ENCODE data around the gene ACER2. TPM values are rescaled to one million over a fixed set of nuclear protein-coding genes. Genes with fewer than 3 reads are reported as not detected.

ACER2 gene
- total RNA-seq, 1 donor from 2014 or later: 20.5 TPM

- peak; percentile 35 for DNase-seq (ENCODE audit: low spot score)
Measured at GRCh38 chr9:19451240-19452087, 42.7 kb downstream of the ACER2 start.

- DNase-seq (ENCODE audit: low spot score): no peak
Measured at GRCh38 chr9:19456426-19456825, 47.6 kb downstream of the ACER2 start.

DNA sequence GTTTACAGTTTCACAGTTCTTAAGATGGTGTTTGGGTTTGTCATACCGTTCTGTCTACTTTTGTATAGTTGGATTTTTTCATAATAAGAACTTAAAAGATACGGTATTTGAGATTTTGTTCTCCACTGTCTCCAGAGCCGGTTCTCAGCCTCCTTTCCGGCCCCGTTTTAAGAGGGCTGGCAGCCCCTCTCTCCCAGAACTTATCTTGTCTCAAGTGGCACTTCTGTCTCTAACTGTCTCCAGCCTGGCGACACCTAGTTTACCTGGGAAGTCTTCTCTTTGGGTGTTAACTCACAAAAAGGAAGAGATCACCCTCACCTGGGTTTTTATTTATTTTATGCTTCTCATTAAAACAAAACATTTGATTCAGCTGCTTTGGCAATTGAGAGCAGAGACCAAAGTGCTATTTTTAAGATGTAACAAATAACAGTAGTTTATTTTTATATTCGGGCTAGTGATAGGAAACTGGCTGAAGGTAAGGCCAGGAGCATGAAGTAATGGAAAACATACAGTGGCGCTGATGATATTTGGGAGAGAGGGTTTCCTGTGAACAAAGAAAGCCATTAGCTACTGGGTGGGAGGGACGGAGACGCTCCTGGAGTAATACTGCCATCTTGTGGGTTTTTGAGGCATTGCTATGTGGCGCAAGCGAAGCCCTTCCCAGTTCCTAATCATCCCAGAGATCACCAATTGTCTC, 48.3 kb downstream of the ACER2 start:
- DNase-seq (ENCODE audit: low spot score): peak; percentile 28

DNA sequence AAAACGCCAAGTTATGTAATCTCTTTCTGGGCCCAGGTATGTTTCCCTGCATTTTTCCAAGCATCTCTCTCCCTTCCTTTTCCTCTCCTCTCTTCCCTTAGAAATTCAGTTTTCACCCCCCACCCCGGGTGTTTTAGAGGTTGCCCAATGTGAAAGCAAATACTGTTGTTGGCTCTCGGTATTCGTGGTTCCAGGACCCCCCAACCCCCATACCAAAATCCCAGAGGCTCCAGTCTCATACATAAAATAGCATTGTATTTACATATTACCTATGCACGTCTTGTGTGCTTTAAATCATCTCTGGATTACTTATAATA, 48.8 kb downstream of the ACER2 start:
- no peak for DNase-seq (ENCODE audit: low spot score)

GRCh38 chr9:19460243-19460642, 51.4 kb downstream of the ACER2 start:
- no peak for DNase-seq (ENCODE audit: low spot score)

GRCh38 chr9:19461135-19461534, 52.3 kb downstream of the ACER2 start:
- peak; percentile 65 for DNase-seq (ENCODE audit: low spot score)

GRCh38 chr9:19464061-19464763, 55.4 kb downstream of the ACER2 start:
- peak; percentile 65 for DNase-seq (ENCODE audit: low spot score)

DNA sequence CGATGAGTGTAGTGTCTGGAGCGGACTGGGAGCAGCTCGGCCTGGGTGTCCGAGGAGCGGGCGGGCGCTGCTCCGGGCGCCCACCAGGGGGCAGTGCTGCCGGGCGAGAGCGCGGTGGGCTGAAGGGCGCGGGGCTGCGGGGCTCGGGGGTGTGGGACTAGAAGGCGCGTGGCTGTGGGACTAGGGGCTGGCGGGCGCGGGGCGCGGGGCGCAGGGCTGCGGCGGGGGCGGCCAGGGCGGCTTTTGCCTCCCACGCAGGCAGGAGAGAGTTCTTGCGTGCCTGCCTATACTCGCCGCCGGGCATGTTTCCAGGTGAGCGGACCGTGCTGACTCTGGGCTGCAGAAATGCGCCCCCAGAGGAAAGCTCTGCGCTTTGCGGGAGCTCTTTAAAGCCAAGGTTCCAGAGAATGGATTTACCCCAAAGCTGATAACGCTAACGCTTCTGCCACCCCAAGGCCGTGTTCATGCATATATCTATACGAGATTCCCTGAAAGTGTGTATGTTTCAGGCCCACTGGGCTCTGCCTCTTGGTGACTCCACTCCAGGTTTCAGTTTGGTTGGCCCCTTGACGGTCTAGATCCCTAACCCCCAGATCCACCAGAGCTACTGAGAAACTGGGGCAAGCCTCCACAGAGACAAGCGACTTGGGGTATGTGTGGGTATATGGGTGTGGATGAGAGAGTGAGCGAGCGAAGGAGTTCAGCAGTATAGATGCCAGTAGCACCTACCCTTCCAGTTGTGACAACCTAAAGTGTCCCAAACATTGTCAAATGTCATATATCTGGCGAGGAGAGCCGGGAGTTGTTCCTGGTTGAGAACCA, 56.2 kb downstream of the ACER2 start:
- DNase-seq (ENCODE audit: low spot score): peak; percentile 93

DNA sequence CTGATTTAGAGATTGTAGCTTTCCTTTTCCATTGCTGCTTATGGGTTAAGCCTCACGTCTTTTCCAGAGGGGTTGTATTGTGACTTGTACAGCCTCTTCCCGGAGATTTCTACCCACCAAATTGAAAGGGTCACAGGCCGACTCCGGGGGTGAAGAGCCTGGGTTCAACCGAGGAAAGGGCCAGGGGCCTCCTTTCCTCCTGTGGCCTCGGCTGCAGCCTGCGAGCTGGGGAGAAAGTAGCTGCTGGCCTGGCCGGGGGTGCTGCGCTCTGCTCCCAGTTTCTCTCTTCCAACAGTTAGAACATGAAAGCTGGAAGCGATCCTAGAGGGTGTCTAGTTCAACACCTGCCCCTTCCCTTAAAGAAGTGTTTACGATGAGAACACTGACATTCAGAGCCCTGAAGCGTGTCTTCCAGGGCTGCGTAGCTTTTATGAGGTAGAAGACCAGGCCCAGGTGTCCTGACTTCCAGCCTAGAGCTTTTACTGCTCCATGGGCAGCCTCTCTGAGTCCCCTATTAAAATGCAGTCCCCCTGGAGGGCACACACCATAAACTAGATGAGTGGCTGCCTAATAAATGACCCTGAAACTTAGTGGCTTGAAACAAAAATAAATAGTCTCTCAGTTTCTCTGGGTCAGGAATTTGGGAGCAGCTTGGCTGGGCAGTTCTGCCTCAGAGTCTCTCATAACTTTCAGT, 56.9 kb downstream of the ACER2 start:
- DNase-seq (ENCODE audit: low spot score): peak; percentile 74

GRCh38 chr9:19466280-19466639, 57.5 kb downstream of the ACER2 start:
- DNase-seq (ENCODE audit: low spot score): peak; percentile 24

- peak; percentile 49 for DNase-seq (ENCODE audit: low spot score)
Measured at GRCh38 chr9:19469271-19469670, 60.5 kb downstream of the ACER2 start.

- no peak for DNase-seq (ENCODE audit: low spot score)
Measured at GRCh38 chr9:19470567-19470966, 61.8 kb downstream of the ACER2 start.

DNA sequence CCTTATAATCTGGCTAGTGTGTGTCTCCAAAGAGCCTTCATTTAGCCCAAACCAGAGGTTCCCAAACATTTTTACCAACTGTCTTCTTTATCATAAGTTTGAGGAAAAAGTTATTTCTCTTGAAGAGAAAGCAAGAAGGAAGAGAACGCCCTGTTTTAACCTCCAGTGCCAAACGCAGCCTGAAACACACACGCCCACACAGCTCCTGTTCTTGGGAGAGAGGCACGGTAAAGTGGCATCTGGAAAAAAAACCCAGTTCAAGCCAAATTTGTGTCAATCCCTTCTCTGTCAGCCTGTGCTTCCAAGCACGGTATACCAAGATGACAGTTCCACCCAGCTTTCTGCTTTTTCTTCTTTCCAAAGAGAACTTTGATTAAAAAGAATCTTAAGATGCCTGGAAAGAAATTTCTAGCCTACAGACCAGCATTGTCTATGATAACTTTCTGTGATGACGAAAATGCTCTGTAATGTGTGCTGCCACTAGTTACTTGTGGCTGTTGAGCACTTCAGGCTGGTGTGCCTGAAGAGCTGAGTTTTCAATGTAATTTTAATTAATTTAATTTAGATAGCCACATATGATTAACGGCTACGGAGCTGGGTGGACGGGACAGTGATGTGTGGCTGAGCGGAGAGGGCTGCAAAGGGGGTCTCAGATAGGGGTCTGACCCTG, 62.3 kb downstream of the ACER2 start:
- peak; percentile 43 for DNase-seq (ENCODE audit: low spot score)

- DNase-seq (ENCODE audit: low spot score): peak; percentile 86
Measured at GRCh38 chr9:19471737-19472648, 63.2 kb downstream of the ACER2 start.

DNA sequence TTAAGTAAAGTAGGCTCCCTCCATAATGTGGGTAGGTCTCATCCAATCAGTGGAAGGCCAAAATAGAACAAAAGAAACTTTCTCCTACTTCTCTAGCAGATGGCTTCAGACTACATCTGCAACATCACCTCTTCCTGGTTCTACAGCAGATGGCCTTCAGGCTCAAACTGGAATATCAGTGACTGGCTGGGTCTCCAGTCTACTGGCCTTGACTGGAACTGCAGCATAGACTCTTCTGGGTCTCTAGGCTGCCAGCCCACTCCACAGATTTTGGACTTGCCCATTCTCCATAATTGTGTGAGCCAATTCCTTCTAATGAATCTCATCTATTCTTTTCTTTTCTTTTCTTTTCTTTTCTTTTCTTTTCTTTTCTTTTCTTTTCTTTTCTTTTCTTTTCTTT, 64.8 kb downstream of the ACER2 start:
- DNase-seq (ENCODE audit: low spot score): no peak

DNA sequence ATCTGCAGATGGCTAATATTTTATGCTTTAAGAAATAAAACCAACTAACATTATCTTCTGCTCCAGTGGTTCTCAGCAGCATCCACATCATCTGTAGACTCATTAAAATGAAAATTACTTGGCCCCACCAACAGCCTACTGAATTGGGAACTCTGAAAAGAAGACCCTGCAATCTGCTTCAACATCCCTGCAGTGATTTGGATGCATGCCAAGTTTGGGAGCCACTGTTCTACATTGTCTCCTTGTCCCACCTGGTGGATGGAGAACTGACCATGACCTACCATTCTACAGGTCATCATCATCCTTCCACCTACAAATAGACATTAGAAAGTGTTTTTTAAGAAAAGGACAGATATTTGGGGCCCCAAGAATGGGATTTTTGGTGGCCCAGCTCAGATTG, 71.1 kb downstream of the ACER2 start:
- DNase-seq (ENCODE audit: low spot score): no peak

DNA sequence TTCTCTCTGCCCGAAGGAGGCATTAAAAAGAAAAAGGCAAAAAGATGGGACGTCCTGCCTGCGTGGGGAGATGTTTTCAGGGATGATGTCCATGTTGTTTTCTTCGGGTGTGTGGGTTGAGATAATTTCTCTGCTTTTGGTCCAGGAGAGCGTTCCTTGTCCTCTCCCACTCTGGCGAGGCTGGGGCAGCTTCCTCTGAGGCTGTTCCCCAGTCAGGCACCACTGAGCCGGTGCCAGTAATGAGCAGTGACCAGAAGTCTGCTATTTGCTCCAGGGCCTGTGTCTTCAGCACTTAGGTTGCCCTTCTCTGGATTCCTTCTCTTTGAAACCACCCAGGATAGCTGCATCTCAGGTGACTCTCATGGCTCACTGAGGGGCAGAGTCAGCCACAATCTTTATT, 71.5 kb downstream of the ACER2 start:
- peak; percentile 14 for DNase-seq (ENCODE audit: low spot score)

- no peak for DNase-seq (ENCODE audit: low spot score)
Measured at GRCh38 chr9:19481121-19481870, 72.5 kb downstream of the ACER2 start.
